PFSK-1 (cell line): ENCODE measurements around the gene MST1.

ENCODE experiments used
- FOXP2 ChIP-seq: optimal IDR thresholded peaks from 2 replicates; pipeline ENCODE3; 2011; ENCODE audit warnings: borderline replicate concordance, control low read depth, inconsistent platforms; ENCODE audit not compliant: insufficient read depth; ENCODE audit errors: extremely low read length, extremely low read depth
- POLR2AphosphoS5 ChIP-seq: IDR thresholded peaks from 2 replicates; pipeline ENCODE4 v1.6.1; 2012; ENCODE audit warnings: low read depth, mild to moderate bottlenecking, control low read depth, low read length, moderate library complexity
- REST ChIP-seq, 2 experiments: IDR thresholded peaks; 2 replicates each; pipeline versions ENCODE4 v1.6.1 to v1.8.0; 2011 to 2012; ENCODE audit warnings: low read depth in 2 of 2, low read length in 2 of 2, control low read depth in 1 of 2, inconsistent platforms in 1 of 2, mild to moderate bottlenecking in 1 of 2, moderate library complexity in 1 of 2; ENCODE audit not compliant: insufficient read depth in 1 of 2
- SIN3A ChIP-seq: IDR thresholded peaks from 2 replicates; pipeline ENCODE4 v1.6.1; 2012; ENCODE audit warnings: mild to moderate bottlenecking, low read length, moderate library complexity, borderline replicate concordance; ENCODE audit not compliant: insufficient read depth
- TAF1 ChIP-seq: IDR thresholded peaks from 2 replicates; pipeline ENCODE4 v1.6.1; 2012; ENCODE audit warnings: low read length, control low read depth, borderline replicate concordance; ENCODE audit not compliant: insufficient read depth

MST1 gene

GRCh38 chr3:49639551-49639950, 49.7 kb downstream of the MST1 start:
- TF ChIP-seq SIN3A (no peak), TAF1 (no peak), POLR2AphosphoS5 (no peak), REST (IDR thresholded peaks at IDR 0.05; ENCODE audit: insufficient read depth in 1 of 2, low read depth in 2 of 2, low read length in 2 of 2) (no peak), FOXP2 (no peak)

- TF ChIP-seq FOXP2 (no peak), TAF1 (no peak), REST (IDR thresholded peaks at IDR 0.05; ENCODE audit: insufficient read depth in 1 of 2, low read depth in 2 of 2, low read length in 2 of 2) (no peak)
Measured at GRCh38 chr3:49638445-49638844, 50.8 kb downstream of the MST1 start.

DNA sequence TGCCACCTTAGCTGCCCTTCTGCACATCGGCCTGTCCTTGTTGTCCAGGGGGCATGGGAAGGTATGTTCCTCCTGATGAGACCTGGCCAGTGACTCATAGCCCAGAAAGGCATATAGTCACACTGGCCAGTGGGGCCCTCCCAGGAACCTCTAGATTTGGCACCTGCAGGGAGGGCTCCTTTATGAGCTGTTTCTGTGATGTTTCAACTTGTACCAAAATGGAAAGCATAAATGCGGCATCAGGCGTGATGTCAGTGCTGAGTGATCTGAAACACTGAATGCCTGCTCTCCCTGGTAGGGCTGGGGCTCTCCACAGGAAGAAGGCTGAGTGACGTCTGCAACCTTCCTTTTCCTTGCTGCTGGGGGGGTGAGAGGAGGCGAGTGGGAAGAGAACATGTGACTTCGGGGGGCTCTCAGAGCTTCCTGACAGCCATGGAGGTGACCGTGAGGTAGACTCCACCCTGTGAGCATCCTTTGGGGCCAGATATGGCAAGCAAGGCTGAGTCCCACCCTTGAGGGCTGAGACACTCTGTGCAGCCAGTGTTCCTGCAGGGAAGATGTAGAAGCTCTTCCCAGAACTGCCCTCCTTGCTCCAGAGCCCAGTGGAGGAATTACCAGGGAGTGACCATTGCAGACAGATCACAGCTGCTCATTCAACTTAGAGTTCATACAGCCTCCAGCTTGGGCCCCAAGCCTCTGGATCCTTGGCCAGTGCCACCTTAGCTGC, 52.2 kb downstream of the MST1 start:
- no peak for TF ChIP-seq POLR2AphosphoS5
- no peak for TF ChIP-seq REST (IDR thresholded peaks at IDR 0.05; ENCODE audit: insufficient read depth in 1 of 2, low read depth in 2 of 2, low read length in 2 of 2)
- TF ChIP-seq FOXP2, result no peak
- no peak for TF ChIP-seq SIN3A
- TF ChIP-seq TAF1, result no peak

DNA sequence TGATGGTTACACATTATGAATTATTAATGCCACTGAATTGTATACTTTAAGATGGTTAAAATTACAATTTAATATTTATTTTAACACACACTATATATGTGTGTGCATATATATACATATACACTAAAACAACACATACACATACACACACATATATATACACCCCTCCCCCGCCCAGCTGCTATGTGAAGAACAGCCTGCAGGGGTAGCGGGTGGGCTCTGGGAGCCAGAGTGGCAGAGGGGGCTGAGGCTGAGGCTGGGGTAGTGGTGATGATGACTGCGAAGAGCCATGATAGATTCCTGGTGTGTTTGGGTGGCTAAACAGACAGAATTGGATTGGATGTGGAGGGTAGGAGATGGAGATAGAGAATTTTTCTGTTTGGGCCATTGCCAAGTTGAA, 54.5 kb downstream of the MST1 start:
- TF ChIP-seq FOXP2 (no peak), REST (IDR thresholded peaks at IDR 0.05; ENCODE audit: insufficient read depth in 1 of 2, low read depth in 2 of 2, low read length in 2 of 2) (no peak), TAF1 (no peak), SIN3A (no peak), POLR2AphosphoS5 (no peak)
